Measurements from ENCODE around the gene TMEM132A. TPM values are rescaled to one million over a fixed set of nuclear protein-coding genes. Genes with fewer than 3 reads are reported as not detected.

Gene TMEM132A
- total RNA-seq, 3 donors from 2014 or later: 3.9 to 11.8 (median 8.5) TPM

DNA sequence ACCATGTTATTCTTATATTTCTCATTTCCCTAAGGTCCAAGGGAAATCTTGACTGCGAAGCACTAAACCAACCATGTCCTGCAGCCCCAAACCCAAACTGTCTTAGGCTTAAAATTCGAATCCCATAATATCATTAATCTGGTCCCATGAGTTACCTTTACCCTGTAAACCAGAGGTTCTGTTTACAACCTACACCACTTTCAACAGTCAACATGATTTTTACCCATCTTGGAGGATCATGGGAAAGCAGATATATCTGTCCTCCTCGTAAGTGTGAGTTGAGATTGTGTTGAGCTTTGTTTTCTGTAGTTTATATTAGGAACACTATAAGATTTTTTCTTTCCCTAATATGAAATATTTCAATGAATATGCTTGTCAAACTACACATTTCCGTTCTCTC lies 24.3 kb upstream of the TMEM132A start:
- DNase-seq (no peak), ATAC-seq (no peak)
- H3K9me3 ChIP-seq: no peaks in the 10 kb centered on the region
- intact Hi-C loops (cut with DNase I, micrococcal nuclease): loop anchor here in 1 of 2 donors (5.0 kb wide), 1 partner anchor 73 kb away; no protein-coding TSS in a partner anchor
- H3K4me1 ChIP-seq (ENCODE audit: low read depth): peaks cover 13% of the 10 kb centered on the region
- H3K36me3 ChIP-seq (ENCODE audit: low read depth): peaks cover 25% of the 10 kb centered on the region
- TF ChIP-seq, protein P1, sequence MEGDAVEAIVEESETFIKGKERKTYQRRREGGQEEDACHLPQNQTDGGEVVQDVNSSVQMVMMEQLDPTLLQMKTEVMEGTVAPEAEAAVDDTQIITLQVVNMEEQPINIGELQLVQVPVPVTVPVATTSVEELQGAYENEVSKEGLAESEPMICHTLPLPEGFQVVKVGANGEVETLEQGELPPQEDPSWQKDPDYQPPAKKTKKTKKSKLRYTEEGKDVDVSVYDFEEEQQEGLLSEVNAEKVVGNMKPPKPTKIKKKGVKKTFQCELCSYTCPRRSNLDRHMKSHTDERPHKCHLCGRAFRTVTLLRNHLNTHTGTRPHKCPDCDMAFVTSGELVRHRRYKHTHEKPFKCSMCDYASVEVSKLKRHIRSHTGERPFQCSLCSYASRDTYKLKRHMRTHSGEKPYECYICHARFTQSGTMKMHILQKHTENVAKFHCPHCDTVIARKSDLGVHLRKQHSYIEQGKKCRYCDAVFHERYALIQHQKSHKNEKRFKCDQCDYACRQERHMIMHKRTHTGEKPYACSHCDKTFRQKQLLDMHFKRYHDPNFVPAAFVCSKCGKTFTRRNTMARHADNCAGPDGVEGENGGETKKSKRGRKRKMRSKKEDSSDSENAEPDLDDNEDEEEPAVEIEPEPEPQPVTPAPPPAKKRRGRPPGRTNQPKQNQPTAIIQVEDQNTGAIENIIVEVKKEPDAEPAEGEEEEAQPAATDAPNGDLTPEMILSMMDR (IDR thresholded peaks at IDR 0.05): no peak
- no peak overlapping the region for H3K4me3 ChIP-seq

DNA sequence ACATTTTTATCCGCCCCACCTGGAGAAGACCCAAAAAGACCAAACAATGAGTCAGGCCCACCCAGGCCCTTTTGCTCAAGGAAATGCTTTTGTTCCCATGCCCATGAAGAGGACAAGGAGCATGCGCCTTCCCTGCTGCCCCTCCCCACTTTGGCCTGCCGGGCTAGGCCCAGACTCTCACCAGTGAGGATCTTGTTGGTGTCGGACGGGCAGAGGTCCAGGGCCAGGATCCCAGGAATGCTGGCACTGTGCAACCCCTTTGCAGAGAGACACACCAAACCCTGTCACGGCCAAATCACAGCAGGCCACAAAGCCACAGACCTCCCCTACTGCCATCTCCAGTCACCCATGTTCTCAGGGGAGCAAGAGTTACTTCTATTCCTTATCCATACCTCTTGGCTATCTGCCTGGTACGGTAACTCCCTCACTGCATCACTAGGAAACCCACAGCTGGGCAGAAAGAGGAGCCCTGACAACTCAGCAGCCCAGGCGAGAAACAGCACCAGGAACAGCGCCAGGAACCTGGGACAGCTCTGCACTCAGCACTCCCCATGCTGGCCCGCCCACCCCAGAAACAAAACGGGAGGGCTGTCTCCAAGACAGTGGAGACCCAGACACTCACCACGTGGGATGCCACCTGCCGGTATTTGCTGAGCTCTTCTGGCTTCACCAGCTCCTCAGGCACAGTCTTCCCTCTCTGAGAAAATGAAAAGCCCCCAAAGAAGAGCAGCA lies 23.4 kb upstream of the TMEM132A start:
- intact Hi-C loops (cut with DNase I, micrococcal nuclease): no loop called here
- TF ChIP-seq, protein P1 (IDR thresholded peaks at IDR 0.05): no peak
- DNase-seq: peak in 1 of 3 donors; percentile 5
- Histone ChIP-seq H3K4me3 (no peak overlapping the region), H3K36me3 (ENCODE audit: low read depth) (peaks cover 25% of the 10 kb centered on the region), H3K9me3 (no peaks in the 10 kb centered on the region), H3K4me1 (ENCODE audit: low read depth) (peaks cover 19% of the 10 kb centered on the region)
- no peak for ATAC-seq

DNA sequence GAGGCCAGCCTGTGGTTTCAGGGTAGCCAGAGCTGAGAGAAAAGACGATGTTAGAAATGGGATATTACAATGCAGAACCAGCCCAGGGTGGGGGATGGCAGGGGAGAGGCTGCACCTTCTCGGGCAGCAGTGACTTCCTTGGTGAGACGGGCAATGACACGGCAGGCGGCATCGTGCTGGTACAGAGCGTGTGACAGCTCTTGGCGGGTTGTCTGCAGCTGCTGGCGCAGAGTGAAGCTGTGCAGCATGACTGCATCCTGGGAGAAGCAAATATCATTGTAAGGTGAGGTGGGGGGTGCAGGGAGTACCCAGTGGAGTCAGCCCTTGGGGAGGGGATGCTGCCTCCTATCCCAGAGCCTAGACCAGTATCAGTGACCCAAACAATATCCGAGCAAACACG lies 21.6 kb upstream of the TMEM132A start:
- Histone ChIP-seq H3K36me3 (ENCODE audit: low read depth) (peaks cover 20% of the 10 kb centered on the region), H3K4me3 (no peak overlapping the region), H3K4me1 (ENCODE audit: low read depth) (peaks cover 19% of the 10 kb centered on the region), H3K9me3 (no peaks in the 10 kb centered on the region)
- ATAC-seq: no peak
- TF ChIP-seq, protein P1 (IDR thresholded peaks at IDR 0.05): no peak
- intact Hi-C loops (cut with DNase I, micrococcal nuclease): no loop called here
- DNase-seq: no peak

DNA sequence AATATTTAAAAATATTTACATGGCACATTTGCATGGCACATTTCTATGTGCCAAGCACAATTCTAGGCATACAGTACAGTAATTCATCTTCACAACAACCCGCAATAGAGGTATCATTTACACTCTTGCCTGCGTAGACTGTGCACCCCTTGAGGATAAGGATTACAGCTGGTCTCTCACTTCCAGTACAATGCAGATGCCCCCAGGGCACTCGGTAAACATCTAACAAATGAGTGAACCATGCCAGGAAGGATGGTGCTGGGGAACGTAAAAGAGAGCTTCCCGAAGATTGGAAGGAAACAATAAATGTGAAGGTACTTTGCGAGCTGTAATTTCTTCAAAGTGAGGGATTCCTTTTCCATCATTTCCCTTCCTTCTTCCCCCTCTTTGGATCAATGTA lies 19.2 kb upstream of the TMEM132A start:
- peaks cover 19% of the 10 kb centered on the region for H3K4me1 ChIP-seq (ENCODE audit: low read depth)
- H3K4me3 ChIP-seq: no peak overlapping the region
- intact Hi-C loops (cut with DNase I, micrococcal nuclease): no loop called here
- peaks cover 5% of the 10 kb centered on the region for H3K36me3 ChIP-seq (ENCODE audit: low read depth)
- TF ChIP-seq, protein P1 (IDR thresholded peaks at IDR 0.05): no peak
- no peak for ATAC-seq
- no peak for DNase-seq
- H3K9me3 ChIP-seq: no peaks in the 10 kb centered on the region

DNA sequence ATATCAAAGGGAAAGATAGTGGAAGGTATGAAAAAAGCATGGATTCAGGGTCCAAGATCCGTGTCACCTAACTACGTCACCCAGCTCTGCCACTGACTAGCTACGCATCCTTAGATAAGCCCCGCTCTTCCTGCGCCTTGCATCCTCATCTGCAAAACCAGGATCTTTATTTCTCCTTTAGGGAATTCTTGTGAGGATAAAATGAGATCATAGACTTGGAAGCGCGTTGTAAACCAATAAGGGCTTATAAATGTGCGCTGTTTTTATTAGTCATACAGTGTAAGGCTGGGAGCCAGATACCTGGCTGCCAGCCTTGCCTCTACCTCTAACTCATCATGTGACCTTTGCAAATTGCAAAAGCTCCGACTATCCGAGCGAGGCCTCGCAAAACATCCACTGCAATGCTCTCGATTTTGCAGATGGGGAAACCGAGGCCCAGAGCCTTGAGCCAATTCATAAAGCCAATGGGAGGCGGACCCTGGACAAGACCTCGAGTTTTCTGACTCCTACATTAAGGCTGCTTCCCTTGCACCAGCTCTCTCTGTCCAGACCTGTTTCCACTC lies 18.6 kb upstream of the TMEM132A start:
- H3K4me3 ChIP-seq: peak overlapping the region; percentile 71
- peaks cover 19% of the 10 kb centered on the region for H3K4me1 ChIP-seq (ENCODE audit: low read depth)
- DNase-seq: peak in 1 of 3 donors; percentile 44
- intact Hi-C loops (cut with DNase I, micrococcal nuclease): no loop called here
- TF ChIP-seq, protein P1 (IDR thresholded peaks at IDR 0.05): no peak
- H3K36me3 ChIP-seq (ENCODE audit: low read depth): peaks cover 2% of the 10 kb centered on the region
- no peaks in the 10 kb centered on the region for H3K9me3 ChIP-seq
- peak; percentile 51 for ATAC-seq
